Cardiac ventricle fibroblast (primary cell): ENCODE results near the gene ALDH9A1. TPM values are rescaled to one million over a fixed set of nuclear protein-coding genes. Genes with fewer than 3 reads are reported as not detected.

ENCODE experiments used
- total RNA-seq: library from RNA; depleted of rRNA; stranded (reverse); fragments of >200 nt; gene quantifications from 2 replicates; pipeline ENCODE4 v1.2.3, GENCODE V29; 2015

Gene ALDH9A1
- total RNA-seq, result 86.3 and 94.0 TPM in 2 replicates

DNA sequence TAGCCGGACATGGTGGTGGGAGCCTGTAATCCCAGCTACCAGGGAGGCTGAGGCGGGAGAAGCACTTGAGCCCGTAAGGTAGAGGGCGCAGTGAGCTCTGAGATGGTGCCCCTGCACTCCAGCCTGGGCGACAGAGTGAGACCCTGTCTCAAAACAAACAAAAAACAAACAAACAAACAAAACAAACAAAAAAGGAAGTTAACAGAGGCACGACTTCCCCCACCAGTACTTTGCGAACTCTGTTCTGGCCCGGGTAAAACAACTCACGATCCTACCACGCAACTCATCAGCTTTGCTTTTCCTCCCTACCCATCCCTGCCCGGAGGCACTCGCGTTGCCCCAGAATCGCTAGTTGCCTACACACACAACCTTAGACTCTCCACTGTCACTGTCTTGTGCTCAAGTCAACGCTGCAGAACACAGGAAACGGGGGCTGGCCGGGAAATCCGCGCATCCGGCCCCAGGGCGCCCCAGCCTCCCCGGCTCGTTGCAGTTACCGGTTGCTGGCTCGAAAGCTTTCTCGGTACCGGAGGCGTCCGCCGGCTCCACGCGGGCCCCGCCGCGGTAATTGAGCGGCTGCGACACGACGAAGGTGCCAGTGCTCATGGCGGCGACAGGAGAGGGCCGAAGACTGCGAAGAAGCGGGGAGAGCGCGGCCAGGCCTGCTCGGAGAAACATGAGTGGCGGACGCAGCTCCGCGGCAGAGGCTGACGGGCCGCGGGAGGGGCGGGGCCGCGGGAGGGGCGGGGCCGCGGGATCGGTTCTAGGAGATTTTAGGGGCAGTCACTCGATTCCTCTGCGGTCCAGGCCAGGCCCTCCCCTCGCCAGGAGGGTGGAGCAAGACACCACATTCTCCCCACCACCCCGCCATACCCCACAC is at the start of gene ALDH9A1:
TSS of gene ALDH9A1 (minus strand) at position 682 of the 880 bp plus-strand sequence. CDS start at position 678, 4 bp downstream.

GRCh38 chr1:165630629-165631341 is 67.6 kb downstream of the ALDH9A1 start, which contains the start of gene MGST3:
MGST3 (plus strand) TSS chr1:165631234; CDS start chr1:165649848, 18,614 bp downstream.

Other genes starting within 250 kb of the ALDH9A1 start
- gene LRRC52, start 154.6 kb downstream of the ALDH9A1 start, total RNA-seq, result not detected in 2 replicates
- 258 and 303 TPM in 2 replicates for gene MGST3, start 67.3 kb downstream of the ALDH9A1 start, total RNA-seq
- 57.1 and 67.6 TPM in 2 replicates for gene TMCO1, start 70.3 kb upstream of the ALDH9A1 start, total RNA-seq
- gene UCK2, start 129.1 kb upstream of the ALDH9A1 start, total RNA-seq, result 23.3 and 24.5 TPM in 2 replicates